K562 (cell line): Measurements from ENCODE around the gene ASRGL1. TPM values are rescaled to one million over a fixed set of nuclear protein-coding genes. Genes with fewer than 3 reads are reported as not detected.

Source experiments
- C11orf30 ChIP-seq: fragments of 450-650 bp; IDR thresholded peaks from 2 replicates; pipeline ENCODE4 v1.6.1; 2016; ENCODE audit warnings: low read depth, mild to moderate bottlenecking
- MAZ ChIP-seq, 2 experiments: fragments of 450-650 bp in 1 of 2; sonication (generic) in 1 of 2; formaldehyde crosslinking; IDR thresholded peaks in 1 of 2; conservative IDR thresholded peaks in 1 of 2; 2 replicates each; pipeline versions ENCODE4 v1.4.0 to v1.5.0; 2020; ENCODE audit warnings: mild to moderate bottlenecking in 1 of 2, missing genetic modification reagents in 1 of 2
- POLR2G ChIP-seq: fragments of 200-400 bp; formaldehyde crosslinking; IDR thresholded peaks from 2 replicates; pipeline ENCODE4 v1.6.1; 2017; ENCODE audit warnings: low read depth, mild to moderate bottlenecking, antibody characterized with exemption, low read length, moderate library complexity
- ZNF23 ChIP-seq: fragments of 250-450 bp; sonication (Bioruptor Pico); IDR thresholded peaks from 2 replicates; pipeline ENCODE4 v1.4.0; 2020; ENCODE audit warnings: mild to moderate bottlenecking
- ZNF253 ChIP-seq: fragments of 250-450 bp; sonication (Bioruptor Pico); conservative IDR thresholded peaks from 2 replicates; pipeline ENCODE4 v1.6.1; 2021; ENCODE audit warnings: mild to moderate bottlenecking
- ZNF766 ChIP-seq: fragments of 200-800 bp; sonication (Bioruptor generic); conservative IDR thresholded peaks from 2 replicates; pipeline ENCODE4 v1.6.1; 2016; ENCODE audit warnings: missing genetic modification characterization, missing compliant biosample characterization
- polyA plus RNA-seq, 8 experiments: library from polyadenylated mRNA; depleted of rRNA in 4 of 8; stranded (reverse) in 5 of 8; unstranded in 3 of 8; fragments of >200 nt; fragmentation: Nextera tagmentation in 2 of 8; fragmentation: Illumina TruSeq in 1 of 8; extraction: Ambion mirVana in 2 of 8; extraction: Trizol in 1 of 8; gene quantifications; 2 replicates each; pipeline versions ENCODE4 v1.2.1 to v1.2.3, GENCODE V29; 2011 to 2014; ENCODE audit warnings: inconsistent platforms in 1 of 8, missing spikeins in 1 of 8
- total RNA-seq, 7 experiments: library from RNA; depleted of rRNA in 6 of 7; stranded (reverse); fragments of >200 nt in 6 of 7; fragmentation: Illumina TruSeq in 2 of 7; extraction: Trizol in 2 of 7; gene quantifications; 2 replicates each; pipeline versions ENCODE4 v1.2.1 to v1.2.3, GENCODE V29; 2011 to 2021; ENCODE audit warnings: low replicate concordance in 1 of 7
- TF ChIP-seq, protein P1 (sequence below): IDR thresholded peaks from 2 replicates; pipeline ENCODE4 v1.6.1; 2011; ENCODE audit warnings: borderline replicate concordance, low read depth, mild to moderate bottlenecking, moderate library complexity, low read length; ENCODE audit not compliant: insufficient read depth, poor library complexity, severe bottlenecking
- TF ChIP-seq, protein P2 (sequence below), 2 experiments: fragments of 450-650 bp in 1 of 2; sonication (generic) in 1 of 2; formaldehyde crosslinking in 1 of 2; IDR thresholded peaks; 2 replicates each; pipeline versions ENCODE4 v1.7.1 to v1.9.0; 2016 to 2022; ENCODE audit warnings: inconsistent platforms in 1 of 2, mild to moderate bottlenecking in 1 of 2, missing genetic modification reagents in 1 of 2
- TF ChIP-seq, protein P3 (sequence below), 2 experiments: fragments of 450-650 bp; conservative IDR thresholded peaks; 2 replicates each; pipeline ENCODE4 v1.6.1; 2017; ENCODE audit warnings: mild to moderate bottlenecking in 2 of 2, moderate library complexity in 2 of 2

Gene ASRGL1
- total and polyA plus RNA-seq, 9 of the 15 experiments (the other 6 are each of a cell fraction or from before 2014, with no cell fraction given): 3.1 to 23.0 (median 11.2) TPM

DNA sequence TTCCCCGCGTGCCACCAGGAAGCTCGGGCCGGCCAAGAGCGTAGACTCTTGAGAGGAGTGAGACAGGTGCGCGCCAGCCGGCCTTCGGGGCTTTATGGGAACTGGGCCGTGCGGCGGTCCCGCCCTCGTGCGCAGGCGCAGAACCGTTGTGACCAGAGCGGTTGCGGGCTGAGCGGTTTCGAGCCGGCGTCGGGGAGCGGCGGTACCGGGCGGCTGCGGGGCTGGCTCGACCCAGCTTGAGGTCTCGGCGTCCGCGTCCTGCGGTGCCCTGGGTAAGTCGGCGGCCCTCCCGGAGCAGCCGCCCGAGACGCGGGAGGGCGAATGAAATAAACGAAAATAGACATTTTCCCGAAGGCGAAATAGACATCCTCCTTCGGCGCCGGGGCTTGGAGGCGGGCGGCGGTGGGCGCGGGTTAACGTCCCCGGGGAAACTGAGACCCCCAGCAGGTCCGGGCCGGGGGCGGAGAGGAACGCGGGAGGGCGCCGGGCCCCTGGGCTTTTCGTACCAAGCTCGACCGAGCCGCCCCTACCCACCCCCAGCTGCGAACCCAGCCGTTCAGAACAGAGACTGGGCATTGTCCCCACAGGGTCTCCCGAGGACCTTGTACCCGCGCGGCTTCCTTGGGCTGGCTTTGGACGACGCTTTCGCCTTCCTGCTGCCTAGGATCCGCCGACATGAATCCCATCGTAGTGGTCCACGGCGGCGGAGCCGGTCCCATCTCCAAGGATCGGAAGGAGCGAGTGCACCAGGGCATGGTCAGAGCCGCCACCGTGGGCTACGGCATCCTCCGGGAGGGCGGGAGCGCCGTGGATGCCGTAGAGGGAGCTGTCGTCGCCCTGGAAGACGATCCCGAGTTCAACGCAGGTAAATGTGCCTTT is at the start of gene ASRGL1 (continued):
- TF ChIP-seq C11orf30: no peak
- TF ChIP-seq, protein P1, sequence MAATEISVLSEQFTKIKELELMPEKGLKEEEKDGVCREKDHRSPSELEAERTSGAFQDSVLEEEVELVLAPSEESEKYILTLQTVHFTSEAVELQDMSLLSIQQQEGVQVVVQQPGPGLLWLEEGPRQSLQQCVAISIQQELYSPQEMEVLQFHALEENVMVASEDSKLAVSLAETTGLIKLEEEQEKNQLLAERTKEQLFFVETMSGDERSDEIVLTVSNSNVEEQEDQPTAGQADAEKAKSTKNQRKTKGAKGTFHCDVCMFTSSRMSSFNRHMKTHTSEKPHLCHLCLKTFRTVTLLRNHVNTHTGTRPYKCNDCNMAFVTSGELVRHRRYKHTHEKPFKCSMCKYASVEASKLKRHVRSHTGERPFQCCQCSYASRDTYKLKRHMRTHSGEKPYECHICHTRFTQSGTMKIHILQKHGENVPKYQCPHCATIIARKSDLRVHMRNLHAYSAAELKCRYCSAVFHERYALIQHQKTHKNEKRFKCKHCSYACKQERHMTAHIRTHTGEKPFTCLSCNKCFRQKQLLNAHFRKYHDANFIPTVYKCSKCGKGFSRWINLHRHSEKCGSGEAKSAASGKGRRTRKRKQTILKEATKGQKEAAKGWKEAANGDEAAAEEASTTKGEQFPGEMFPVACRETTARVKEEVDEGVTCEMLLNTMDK: no peak
- TF ChIP-seq, protein P2, sequence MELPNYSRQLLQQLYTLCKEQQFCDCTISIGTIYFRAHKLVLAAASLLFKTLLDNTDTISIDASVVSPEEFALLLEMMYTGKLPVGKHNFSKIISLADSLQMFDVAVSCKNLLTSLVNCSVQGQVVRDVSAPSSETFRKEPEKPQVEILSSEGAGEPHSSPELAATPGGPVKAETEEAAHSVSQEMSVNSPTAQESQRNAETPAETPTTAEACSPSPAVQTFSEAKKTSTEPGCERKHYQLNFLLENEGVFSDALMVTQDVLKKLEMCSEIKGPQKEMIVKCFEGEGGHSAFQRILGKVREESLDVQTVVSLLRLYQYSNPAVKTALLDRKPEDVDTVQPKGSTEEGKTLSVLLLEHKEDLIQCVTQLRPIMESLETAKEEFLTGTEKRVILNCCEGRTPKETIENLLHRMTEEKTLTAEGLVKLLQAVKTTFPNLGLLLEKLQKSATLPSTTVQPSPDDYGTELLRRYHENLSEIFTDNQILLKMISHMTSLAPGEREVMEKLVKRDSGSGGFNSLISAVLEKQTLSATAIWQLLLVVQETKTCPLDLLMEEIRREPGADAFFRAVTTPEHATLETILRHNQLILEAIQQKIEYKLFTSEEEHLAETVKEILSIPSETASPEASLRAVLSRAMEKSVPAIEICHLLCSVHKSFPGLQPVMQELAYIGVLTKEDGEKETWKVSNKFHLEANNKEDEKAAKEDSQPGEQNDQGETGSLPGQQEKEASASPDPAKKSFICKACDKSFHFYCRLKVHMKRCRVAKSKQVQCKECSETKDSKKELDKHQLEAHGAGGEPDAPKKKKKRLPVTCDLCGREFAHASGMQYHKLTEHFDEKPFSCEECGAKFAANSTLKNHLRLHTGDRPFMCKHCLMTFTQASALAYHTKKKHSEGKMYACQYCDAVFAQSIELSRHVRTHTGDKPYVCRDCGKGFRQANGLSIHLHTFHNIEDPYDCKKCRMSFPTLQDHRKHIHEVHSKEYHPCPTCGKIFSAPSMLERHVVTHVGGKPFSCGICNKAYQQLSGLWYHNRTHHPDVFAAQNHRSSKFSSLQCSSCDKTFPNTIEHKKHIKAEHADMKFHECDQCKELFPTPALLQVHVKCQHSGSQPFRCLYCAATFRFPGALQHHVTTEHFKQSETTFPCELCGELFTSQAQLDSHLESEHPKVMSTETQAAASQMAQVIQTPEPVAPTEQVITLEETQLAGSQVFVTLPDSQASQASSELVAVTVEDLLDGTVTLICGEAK (IDR thresholded peaks at IDR 0.05): peak; percentile 47; the same call in 1 of the 2 replicates
- TF ChIP-seq, protein P2 (CRISPR knock-in tag; IDR thresholded peaks at IDR 0.05): no peak
- TF ChIP-seq MAZ (CRISPR knock-in tag; conservative IDR thresholded peaks at IDR 0.05 in 1 of 2, IDR thresholded peaks at IDR 0.05 in 1 of 2): peak; percentile 24 to 46; a peak in 2 of 4 replicates
- TF ChIP-seq ZNF766 (CRISPR knock-in tag): 0 out of 2 replicates have a peak, but pooled peaks have one; percentile 11
- TF ChIP-seq ZNF253 (CRISPR knock-in tag): no peak
- no peak for TF ChIP-seq ZNF23
- TF ChIP-seq POLR2G: peak; percentile 83
- TF ChIP-seq, protein P3, sequence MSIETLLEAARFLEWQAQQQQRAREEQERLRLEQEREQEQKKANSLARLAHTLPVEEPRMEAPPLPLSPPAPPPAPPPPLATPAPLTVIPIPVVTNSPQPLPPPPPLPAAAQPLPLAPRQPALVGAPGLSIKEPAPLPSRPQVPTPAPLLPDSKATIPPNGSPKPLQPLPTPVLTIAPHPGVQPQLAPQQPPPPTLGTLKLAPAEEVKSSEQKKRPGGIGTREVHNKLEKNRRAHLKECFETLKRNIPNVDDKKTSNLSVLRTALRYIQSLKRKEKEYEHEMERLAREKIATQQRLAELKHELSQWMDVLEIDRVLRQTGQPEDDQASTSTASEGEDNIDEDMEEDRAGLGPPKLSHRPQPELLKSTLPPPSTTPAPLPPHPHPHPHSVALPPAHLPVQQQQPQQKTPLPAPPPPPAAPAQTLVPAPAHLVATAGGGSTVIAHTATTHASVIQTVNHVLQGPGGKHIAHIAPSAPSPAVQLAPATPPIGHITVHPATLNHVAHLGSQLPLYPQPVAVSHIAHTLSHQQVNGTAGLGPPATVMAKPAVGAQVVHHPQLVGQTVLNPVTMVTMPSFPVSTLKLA (conservative IDR thresholded peaks at IDR 0.05): peak in 1 of 2 experiments; percentile 28; a peak in 1 of 4 replicates
